NB4 (cell line): ENCODE measurements around the gene CCDC102B.

Experiments
- CTCF ChIP-seq: IDR thresholded peaks from one replicate; pipeline ENCODE4 v1.5.1; 2012; ENCODE audit warnings: low read depth, low read length
- POLR2A ChIP-seq: IDR thresholded peaks from 2 replicates; pipeline ENCODE4 v1.6.1; 2011; ENCODE audit warnings: mild to moderate bottlenecking; ENCODE audit not compliant: insufficient read length; ENCODE audit errors: extremely low read depth

- TF ChIP-seq CTCF (no peak), POLR2A (no peak)
These were observed 124.5 kb downstream of the CCDC102B start for GRCh38 chr18:68922392-68922791.
